Embryonic facial prominence (tissue), 1 donor: ENCODE measurements around the gene MAB21L3.
A peak's percentile ranks its signal among the peaks of the same experiment; 100 is the strongest.

Experiments
- DNase-seq: peaks from one replicate; pipeline ENCODE4 v3.0.0-alpha.2; 2016; ENCODE audit errors: extremely low spot score

MAB21L3 gene

GRCh38 chr1:116165572-116165971 is 54.4 kb downstream of the MAB21L3 start:
- no peak for DNase-seq

GRCh38 chr1:116166011-116166571 is 54.9 kb downstream of the MAB21L3 start:
- DNase-seq = no peak

GRCh38 chr1:116166655-116167054 is 55.5 kb downstream of the MAB21L3 start:
- no peak for DNase-seq

GRCh38 chr1:116167625-116168276 is 56.6 kb downstream of the MAB21L3 start:
- peak; percentile 21 for DNase-seq

- DNase-seq = peak; percentile 54
Observed at GRCh38 chr1:116168277-116169032, 57.3 kb downstream of the MAB21L3 start.

GRCh38 chr1:116169898-116170297 is 58.7 kb downstream of the MAB21L3 start:
- no peak for DNase-seq

GRCh38 chr1:116170721-116171589 is 59.8 kb downstream of the MAB21L3 start:
- DNase-seq = no peak

- DNase-seq = no peak
Observed at GRCh38 chr1:116172666-116173065, 61.5 kb downstream of the MAB21L3 start.

- no peak for DNase-seq
Observed at GRCh38 chr1:116175611-116176010, 64.4 kb downstream of the MAB21L3 start.

GRCh38 chr1:116176306-116176789 is 65.1 kb downstream of the MAB21L3 start:
- no peak for DNase-seq

GRCh38 chr1:116177861-116178260 is 66.7 kb downstream of the MAB21L3 start:
- DNase-seq = no peak

GRCh38 chr1:116178837-116179236 is 67.6 kb downstream of the MAB21L3 start:
- no peak for DNase-seq

GRCh38 chr1:116179419-116179818 is 68.2 kb downstream of the MAB21L3 start:
- no peak for DNase-seq

GRCh38 chr1:116179964-116180363 is 68.8 kb downstream of the MAB21L3 start:
- no peak for DNase-seq

GRCh38 chr1:116182019-116182714 is 71.0 kb downstream of the MAB21L3 start:
- no peak for DNase-seq
